OCI-LY1 (cell line): ENCODE data around the gene CDCA7L.

Experiments used
- CTCF ChIP-seq: fragments of 200-600 bp; sonication (generic), shearing (Covaris generic); IDR thresholded peaks from 2 replicates; pipeline ENCODE4 v1.5.1; 2017; ENCODE audit warnings: mild to moderate bottlenecking, antibody characterized with exemption, low read length, moderate library complexity, mixed read lengths
- EZH2 ChIP-seq: fragments of 200-600 bp; sonication (generic), shearing (Covaris generic); IDR thresholded peaks from 2 replicates; pipeline ENCODE4 v1.8.0; 2017; ENCODE audit warnings: borderline replicate concordance, mixed run types, mild to moderate bottlenecking, antibody characterized with exemption, low read length, moderate library complexity, mixed read lengths

GRCh38 chr7:21959387-21959776 is 13.7 kb upstream of the CDCA7L start:
- TF ChIP-seq CTCF (no peak), EZH2 (no peak)
